NCI-H1105 treated with DMSO at 0.1 percent for 48 hours (cell line): ENCODE results near the gene SPNS3.

Source experiments
- DNase-seq: peaks from one replicate; lab custom pipeline; 2025; lab: John Stamatoyannopoulos, UW

SPNS3 gene

DNA sequence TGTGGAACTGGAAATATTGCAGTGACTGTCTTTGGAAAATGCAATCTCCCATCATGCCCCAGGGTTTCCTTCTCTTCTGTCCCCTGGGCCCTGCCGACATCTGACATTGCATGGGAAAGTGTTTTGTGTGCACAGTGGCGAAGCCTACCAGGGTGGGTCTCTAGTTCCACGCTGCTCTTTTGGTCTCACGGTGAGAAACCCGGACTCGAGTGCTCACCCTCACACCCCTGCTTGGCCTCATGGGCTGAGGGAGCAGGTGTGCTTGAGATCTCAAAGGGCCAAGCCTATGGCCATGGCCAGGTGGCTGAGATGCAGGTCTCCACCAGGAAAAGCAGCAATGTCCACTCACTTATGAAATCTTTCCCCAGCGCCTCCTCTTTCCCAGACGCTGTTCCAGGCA lies 32.0 kb downstream of the SPNS3 start:
- no peak for DNase-seq

DNA sequence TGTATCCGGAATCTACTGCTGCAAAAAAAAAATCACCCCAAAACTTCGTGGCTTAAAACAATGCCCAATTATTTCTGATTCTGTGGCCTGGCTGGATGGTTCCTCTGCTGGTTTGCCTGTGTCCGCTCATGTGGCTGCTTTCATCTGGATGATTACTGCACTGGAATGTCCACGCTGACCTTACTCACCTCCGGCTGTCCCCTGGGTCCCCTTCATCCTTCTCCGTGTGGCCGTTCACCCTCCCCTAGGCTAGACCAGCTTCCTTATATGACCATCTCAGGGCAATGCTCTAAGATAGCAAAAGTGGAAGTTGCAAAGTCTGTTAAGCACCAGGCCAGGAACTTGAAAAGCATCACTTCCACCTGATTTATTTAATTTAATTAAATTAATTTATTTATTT lies 33.5 kb downstream of the SPNS3 start:
- no peak for DNase-seq

DNA sequence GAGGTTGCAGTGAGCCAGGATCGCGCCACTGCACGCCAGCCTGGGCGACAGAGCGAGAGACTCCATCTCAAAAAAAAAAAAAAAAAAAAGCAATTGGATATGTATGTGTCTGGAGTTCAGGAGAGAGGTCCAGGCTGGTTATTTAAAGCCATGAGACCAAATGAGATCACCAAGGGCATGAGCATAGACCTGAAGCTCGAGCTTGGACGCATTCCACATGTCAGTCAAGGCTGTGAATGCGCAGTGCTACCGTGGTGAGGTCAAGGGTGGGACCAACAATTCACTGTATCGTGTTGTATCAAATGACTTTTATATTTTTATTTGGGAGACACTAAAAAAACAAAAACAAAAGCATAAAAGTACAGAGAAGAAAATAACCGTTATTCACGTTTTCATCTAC lies 35.8 kb downstream of the SPNS3 start:
- DNase-seq: no peak

DNA sequence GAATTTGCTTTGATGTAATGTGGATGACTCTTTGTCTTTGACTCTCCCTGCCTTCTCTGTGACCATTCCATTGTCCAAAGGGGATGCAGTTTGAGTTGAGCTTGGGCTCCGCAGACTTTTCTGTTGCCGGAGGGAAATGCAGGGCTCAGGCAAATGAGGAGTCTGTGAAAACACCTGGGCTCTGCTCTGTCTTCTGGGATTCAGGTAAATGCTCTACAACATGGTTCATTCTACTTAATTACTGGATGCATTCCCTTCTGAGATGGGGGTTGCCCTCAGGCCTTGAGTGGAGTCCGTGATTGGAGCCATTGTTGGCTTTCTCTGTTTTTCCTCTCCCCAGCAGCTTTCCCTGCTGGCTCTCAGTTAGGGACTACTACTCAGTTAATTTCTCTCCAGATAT lies 38.5 kb downstream of the SPNS3 start:
- DNase-seq: no peak

DNA sequence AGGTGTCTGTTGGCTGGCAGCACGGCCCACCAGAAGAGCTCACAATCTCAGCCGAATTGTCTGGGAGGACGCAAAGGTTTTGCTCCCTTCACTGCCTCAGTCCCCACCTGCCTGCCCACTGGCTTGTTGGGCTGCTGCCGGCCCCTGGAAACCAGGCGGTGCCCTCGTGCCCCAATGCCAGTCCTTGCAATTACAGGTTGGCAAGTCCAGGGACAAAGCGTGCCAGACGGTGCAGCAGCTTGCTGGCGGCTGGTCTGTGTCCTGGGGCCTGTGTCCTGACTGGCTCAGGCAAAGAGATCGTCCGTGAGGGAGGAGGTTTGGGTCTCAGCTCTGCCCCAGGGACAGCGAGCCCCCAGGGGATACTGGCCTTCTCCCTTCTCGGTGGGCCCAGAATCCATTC lies 40.4 kb downstream of the SPNS3 start:
- DNase-seq: no peak

GRCh38 chr17:4475001-4475400 lies 41.3 kb downstream of the SPNS3 start:
- DNase-seq: no peak

DNA sequence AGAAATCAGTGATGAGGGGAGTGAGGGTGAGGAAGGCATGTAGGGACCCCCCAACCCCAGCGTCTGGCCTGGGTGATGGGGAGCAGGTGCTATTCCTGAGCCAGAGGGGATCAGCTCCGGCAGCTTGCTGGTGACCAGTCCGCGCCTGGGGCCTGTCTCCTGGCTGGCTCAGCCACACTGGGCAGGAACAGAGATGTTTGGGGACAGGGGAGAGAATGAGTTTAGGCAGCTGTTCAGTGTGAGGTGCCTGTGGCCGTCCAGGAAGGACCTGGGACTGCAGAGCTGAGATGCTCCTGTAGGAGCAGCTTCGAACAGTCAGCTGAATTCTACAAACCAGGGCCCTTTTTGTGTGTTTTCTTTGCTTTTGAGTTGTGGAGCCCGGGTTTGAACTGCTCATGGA lies 41.7 kb downstream of the SPNS3 start:
- no peak for DNase-seq

DNA sequence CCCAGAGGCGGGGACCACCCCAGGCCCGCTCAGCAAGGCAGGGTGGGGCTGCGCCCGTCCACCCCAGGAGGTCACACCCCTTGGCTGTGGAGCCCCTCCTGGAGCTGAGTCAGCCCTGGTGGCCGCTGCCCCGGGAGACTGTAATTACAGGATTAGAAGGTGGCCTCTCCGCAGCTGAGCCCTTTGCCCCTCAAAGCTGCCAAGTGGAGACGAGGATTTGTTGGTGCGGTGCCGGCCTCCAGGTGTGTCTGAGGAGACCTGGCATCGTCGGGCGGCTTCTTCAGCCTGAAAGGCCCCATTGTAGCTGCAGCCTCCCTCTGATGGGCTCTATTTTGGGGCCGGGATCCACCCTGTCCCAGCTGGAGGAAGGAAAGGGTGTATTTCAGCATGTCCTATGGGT lies 42.3 kb downstream of the SPNS3 start:
- no peak for DNase-seq

- DNase-seq: no peak
Measured at GRCh38 chr17:4476511-4477070, 42.9 kb downstream of the SPNS3 start.

GRCh38 chr17:4477255-4477791 lies 43.6 kb downstream of the SPNS3 start:
- DNase-seq: no peak

DNA sequence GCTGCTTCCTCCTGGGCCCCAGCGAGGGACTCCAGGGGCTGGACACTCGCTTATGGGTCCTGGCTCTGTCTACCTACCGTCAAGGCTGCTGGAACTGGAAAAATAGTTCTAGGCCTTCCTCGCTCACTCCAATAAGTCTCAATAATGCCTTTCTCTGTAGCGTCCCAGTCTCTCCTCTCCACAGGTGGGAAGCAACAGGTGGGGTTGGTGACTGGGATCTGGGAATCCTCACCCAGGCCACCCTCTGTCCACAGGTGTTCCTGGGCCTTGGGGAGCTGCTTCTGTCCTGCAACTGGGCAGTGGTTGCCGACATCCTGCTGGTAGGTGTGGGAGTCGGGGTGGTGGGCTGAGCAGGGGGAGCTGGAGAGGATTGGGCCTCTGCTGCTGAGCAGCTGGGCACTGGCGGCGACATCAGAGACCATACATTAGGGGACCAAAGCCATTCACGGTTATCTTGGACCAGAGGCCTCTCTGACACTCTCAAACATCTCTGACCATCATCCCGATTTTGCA lies 44.6 kb downstream of the SPNS3 start:
- DNase-seq: no peak

- no peak for DNase-seq
Measured at GRCh38 chr17:4479340-4479981, 45.7 kb downstream of the SPNS3 start.

DNA sequence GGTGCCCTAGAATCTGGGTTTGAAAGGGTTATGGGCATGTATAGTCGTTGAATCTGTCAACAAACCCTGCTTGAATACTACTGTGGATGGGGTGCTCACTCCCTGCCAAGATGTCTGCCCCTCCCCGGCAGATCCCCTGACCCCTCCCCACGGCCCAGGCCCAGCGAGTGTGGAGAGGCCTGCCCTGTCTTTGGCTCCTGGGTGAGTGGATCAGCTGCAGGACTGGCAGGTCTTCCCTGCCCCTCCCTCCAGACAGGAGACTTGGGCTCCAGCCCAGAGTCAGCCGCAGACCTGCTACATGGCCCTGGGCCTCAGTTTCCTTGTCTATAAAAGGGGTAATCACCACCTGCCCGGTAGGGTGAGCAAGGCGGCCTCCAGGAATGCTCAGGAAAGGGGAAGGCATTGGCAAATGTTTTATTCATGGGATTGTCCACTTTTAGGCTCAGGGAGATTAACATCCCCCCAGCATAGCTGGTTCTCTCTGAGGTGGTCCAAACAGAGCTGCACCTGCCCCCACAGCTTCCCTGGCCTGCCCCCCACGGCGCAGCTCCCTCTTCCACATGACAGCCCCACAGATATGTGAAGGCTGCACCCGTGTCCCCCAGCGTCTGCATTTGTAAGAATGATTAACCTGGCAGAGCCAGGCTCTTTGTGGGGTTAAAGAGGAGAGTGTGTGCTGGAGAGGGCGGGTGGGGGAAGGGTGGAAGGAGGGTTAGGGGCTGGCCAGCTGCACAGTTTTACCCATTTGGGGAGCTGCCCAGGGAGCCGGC lies 46.4 kb downstream of the SPNS3 start:
- DNase-seq: no peak

GRCh38 chr17:4480929-4481898 lies 47.5 kb downstream of the SPNS3 start:
- no peak for DNase-seq

GRCh38 chr17:4482338-4483011 lies 48.7 kb downstream of the SPNS3 start:
- no peak for DNase-seq

- DNase-seq: no peak
Measured at GRCh38 chr17:4483012-4483840, 49.5 kb downstream of the SPNS3 start.

- DNase-seq: no peak
Measured at GRCh38 chr17:4485676-4486646, 52.2 kb downstream of the SPNS3 start.

DNA sequence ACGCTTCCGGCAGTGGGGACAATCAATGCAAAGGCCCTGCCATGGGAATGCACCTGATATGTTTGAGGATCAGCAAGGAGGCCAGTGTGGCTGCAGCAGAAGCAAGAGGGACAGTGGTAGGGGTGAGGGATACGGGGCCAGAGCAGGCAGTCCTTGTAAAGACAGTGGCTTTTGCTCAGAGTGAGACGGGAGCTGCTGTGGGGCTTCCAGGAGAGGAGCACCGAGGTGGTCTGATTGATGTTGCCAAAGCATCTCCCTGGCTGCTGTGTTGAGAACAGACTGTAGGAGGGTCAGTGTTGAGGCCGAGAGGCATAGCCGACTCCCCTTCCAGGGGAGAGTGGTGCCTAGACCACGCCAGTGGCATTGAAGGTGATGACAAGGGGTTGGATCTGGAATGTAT lies 53.6 kb downstream of the SPNS3 start:
- DNase-seq: no peak
